ENCODE measurements around the gene TAX1BP1.

The TAX1BP1 gene

DNA sequence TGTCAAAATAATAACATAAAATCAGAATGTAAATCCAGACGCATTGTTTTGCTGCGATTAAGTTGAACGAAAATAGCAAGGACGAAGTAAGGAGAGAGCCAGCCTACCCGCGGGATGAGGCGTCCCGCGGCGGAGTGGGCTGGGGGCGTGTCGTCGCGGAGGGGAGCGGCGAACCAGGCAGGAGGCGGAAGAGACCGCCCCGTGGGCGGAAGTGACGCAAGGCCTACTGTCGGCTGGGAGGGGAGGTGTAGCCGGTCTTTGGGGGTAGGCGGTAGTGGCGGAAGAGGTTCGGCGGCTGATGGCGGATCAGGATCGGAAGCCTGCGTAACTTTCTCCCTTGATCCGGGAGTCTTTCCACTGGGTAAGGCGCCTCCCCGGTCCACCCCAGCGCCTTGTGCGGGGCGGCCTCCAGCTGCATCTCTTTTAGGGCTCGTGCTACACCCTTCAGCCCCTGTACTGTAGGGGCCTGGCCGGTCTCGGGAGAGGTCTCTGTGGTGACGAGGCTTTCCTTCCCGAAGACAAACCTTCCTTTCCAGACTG lies at the start of gene TAX1BP1:
Gene TAX1BP1 (plus strand): TSS at position 254 of the 540 bp plus-strand sequence. CDS start 8,363 bp downstream, outside the sequence.
- peak within 1 kb of the TSS; percentile 85 for H2AFZ ChIP-seq (ENCODE audit: low read length, unreplicated experiment)
- peak within 1 kb of the TSS; percentile 100 for H3K4me3 ChIP-seq (ENCODE audit: low read depth, low read length)
- H3K27ac ChIP-seq (ENCODE audit: low read depth, low read length), result peak within 1 kb of the TSS; percentile 86
- H3K79me2 ChIP-seq (ENCODE audit: control insufficient read depth, insufficient read depth, low read length, unreplicated experiment), result peaks cover 29% of the 10 kb centered on the region
- H3K4me1 ChIP-seq (ENCODE audit: control insufficient read depth, insufficient read depth, low read length, unreplicated experiment), result peaks cover 15% of the 10 kb centered on the region
- H3K27me3 ChIP-seq (ENCODE audit: insufficient read depth, low read length), result no peaks in the 10 kb centered on the region
- H3K36me3 ChIP-seq (ENCODE audit: insufficient read depth, low read length), result no peaks in the 10 kb centered on the region

DNA sequence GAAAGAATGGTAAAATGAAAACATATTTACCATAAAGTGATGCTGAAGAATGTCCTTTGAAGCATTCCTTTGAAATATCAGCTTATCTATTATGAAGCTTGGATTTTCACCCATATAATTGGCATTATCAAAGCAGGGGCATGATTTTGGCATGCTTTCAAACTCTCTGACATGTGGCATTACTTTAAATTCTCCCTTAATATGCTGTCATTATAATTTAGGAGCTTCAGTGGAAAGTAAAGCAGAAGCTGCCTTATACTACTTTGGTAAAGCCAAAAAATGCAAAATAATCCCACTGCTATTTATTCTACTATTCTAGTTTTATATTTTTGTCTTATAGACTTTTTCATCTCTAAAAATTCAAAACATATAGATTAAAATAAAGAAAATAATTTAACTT lies 49.3 kb upstream of the TAX1BP1 start:
- no peaks in the 10 kb centered on the region for H3K79me2 ChIP-seq (ENCODE audit: control insufficient read depth, insufficient read depth, low read length, unreplicated experiment)
- H2AFZ ChIP-seq (ENCODE audit: low read length, unreplicated experiment), result no peak overlapping the region
- H3K27ac ChIP-seq (ENCODE audit: low read depth, low read length), result no peak overlapping the region
- no peak overlapping the region for H3K4me3 ChIP-seq (ENCODE audit: low read depth, low read length)
- no peaks in the 10 kb centered on the region for H3K27me3 ChIP-seq (ENCODE audit: insufficient read depth, low read length)
- no peaks in the 10 kb centered on the region for H3K36me3 ChIP-seq (ENCODE audit: insufficient read depth, low read length)
- H3K4me1 ChIP-seq (ENCODE audit: control insufficient read depth, insufficient read depth, low read length, unreplicated experiment), result peaks cover 9% of the 10 kb centered on the region

DNA sequence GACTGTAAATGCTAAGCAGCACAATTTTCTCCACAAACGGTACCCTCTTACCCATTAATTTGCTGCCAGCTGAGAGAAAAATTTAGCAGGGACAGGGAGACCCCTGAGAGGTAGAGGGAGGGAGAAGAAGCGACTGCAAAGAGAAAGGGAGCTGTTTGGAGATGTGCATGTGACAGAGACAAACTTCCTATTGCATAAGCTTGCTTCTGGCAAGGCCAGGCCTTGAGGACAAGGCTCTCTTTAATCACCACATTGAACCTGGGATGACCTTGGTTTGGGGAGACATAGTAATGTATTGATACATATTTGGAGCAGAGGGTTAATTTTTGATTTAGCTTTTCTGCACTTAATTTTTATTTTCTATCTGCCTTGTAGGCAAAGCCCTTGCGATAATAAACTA lies 46.2 kb upstream of the TAX1BP1 start:
- H3K27me3 ChIP-seq (ENCODE audit: insufficient read depth, low read length), result no peaks in the 10 kb centered on the region
- H2AFZ ChIP-seq (ENCODE audit: low read length, unreplicated experiment), result no peak overlapping the region
- no peaks in the 10 kb centered on the region for H3K36me3 ChIP-seq (ENCODE audit: insufficient read depth, low read length)

DNA sequence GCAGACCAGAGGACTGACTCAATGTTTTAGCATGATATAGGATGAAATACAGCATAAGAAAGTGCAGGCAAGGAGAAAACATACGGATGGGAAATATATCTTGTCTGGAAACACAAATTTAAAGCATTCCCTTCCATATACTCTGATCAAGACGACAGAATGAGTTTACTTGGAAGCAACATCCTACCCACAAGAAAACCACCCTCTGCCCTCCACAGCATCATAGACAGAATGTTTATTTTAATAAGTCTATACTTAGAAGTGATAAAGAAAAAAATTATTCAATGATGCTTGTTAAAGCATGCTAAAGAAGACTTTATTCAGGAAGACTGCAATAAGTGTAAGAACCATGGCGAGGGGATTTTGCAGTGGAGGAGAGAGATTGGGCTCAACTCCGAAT lies 44.9 kb upstream of the TAX1BP1 start:
- Histone ChIP-seq H3K79me2 (ENCODE audit: control insufficient read depth, insufficient read depth, low read length, unreplicated experiment) (no peaks in the 10 kb centered on the region), H3K27ac (ENCODE audit: low read depth, low read length) (no peak overlapping the region), H3K36me3 (ENCODE audit: insufficient read depth, low read length) (no peaks in the 10 kb centered on the region), H3K4me1 (ENCODE audit: control insufficient read depth, insufficient read depth, low read length, unreplicated experiment) (peaks cover 9% of the 10 kb centered on the region), H3K27me3 (ENCODE audit: insufficient read depth, low read length) (no peaks in the 10 kb centered on the region), H2AFZ (ENCODE audit: low read length, unreplicated experiment) (no peak overlapping the region), H3K4me3 (ENCODE audit: low read depth, low read length) (no peak overlapping the region)

More for the DNA sequence above, 46.2 kb upstream of the TAX1BP1 start:
- Histone ChIP-seq H3K4me3 (ENCODE audit: low read depth, low read length) (no peak overlapping the region), H3K79me2 (ENCODE audit: control insufficient read depth, insufficient read depth, low read length, unreplicated experiment) (no peaks in the 10 kb centered on the region), H3K4me1 (ENCODE audit: control insufficient read depth, insufficient read depth, low read length, unreplicated experiment) (peaks cover 9% of the 10 kb centered on the region), H3K27ac (ENCODE audit: low read depth, low read length) (no peak overlapping the region)

DNA sequence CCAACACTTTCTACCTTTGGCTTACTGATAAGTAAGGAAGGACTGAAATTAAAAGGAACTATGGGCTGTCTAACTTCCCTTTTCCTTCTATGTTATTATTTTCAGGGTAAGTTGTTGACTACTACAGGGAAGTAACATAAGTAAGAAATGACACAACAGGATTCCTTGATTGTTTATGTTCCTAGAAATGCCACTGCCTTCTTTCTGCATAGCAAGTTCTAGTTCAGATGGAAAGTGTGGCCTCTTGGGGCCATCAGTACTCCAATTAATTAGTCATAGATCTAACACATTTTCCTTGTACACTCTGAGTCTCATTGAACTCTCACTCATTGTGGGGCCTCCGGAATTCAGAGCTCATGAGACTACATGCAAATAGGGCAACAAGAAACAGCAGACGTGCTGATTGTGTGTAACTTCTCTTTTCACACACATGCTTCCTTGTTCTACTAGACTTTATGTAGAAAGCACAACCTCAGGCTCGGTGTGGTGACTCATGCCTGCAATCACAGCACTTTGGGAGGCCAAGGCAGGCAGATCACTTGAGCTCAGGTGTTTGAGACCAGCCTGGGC lies 42.0 kb upstream of the TAX1BP1 start:
- Histone ChIP-seq H3K79me2 (ENCODE audit: control insufficient read depth, insufficient read depth, low read length, unreplicated experiment) (no peaks in the 10 kb centered on the region), H3K36me3 (ENCODE audit: insufficient read depth, low read length) (no peaks in the 10 kb centered on the region), H3K27me3 (ENCODE audit: insufficient read depth, low read length) (no peaks in the 10 kb centered on the region), H3K4me1 (ENCODE audit: control insufficient read depth, insufficient read depth, low read length, unreplicated experiment) (peaks cover 9% of the 10 kb centered on the region), H3K27ac (ENCODE audit: low read depth, low read length) (no peak overlapping the region), H3K4me3 (ENCODE audit: low read depth, low read length) (no peak overlapping the region), H2AFZ (ENCODE audit: low read length, unreplicated experiment) (no peak overlapping the region)

DNA sequence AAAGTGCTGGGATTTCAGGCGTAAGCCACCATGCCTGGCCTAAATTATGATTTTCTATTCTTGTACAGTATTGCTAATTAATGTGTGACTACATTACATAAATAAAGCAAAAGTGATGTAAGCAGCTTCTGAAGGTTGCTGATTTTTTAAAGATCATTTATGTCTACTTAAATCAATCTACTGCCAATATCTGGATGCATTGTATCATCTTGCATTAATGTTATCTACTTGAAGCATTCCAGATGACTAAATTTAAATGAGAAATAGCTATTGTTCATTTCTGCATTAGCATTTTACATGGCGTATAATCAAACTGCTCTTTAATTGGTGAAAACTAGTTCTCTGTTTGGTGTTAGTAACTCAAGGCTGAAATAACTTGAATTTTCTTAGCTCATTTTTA lies 40.2 kb upstream of the TAX1BP1 start:
- H3K79me2 ChIP-seq (ENCODE audit: control insufficient read depth, insufficient read depth, low read length, unreplicated experiment), result no peaks in the 10 kb centered on the region
- no peaks in the 10 kb centered on the region for H3K27me3 ChIP-seq (ENCODE audit: insufficient read depth, low read length)
- H3K4me1 ChIP-seq (ENCODE audit: control insufficient read depth, insufficient read depth, low read length, unreplicated experiment), result no peaks in the 10 kb centered on the region
- H3K4me3 ChIP-seq (ENCODE audit: low read depth, low read length), result no peak overlapping the region
- no peak overlapping the region for H2AFZ ChIP-seq (ENCODE audit: low read length, unreplicated experiment)
- H3K36me3 ChIP-seq (ENCODE audit: insufficient read depth, low read length), result no peaks in the 10 kb centered on the region
- H3K27ac ChIP-seq (ENCODE audit: low read depth, low read length), result no peak overlapping the region

DNA sequence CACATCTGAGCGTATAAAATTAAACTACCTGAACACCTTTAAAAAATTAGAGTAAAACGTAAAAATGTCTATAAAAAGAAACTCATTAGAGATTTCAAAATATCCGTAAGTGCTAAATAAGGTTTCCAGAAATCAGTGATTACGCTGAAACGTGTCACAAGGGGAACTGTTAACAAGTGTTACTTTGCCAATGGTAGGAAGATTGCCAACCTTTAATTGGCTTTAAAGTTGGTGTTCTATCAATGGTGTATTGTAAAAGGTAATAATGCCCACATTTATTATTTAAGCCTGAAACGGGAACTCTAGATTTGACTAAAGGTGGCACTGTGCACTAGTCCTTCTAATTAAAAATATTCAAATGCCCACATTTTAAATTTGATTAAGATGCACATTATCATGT lies 39.5 kb upstream of the TAX1BP1 start:
- Histone ChIP-seq H3K79me2 (ENCODE audit: control insufficient read depth, insufficient read depth, low read length, unreplicated experiment) (no peaks in the 10 kb centered on the region), H3K4me1 (ENCODE audit: control insufficient read depth, insufficient read depth, low read length, unreplicated experiment) (peaks cover 6% of the 10 kb centered on the region), H2AFZ (ENCODE audit: low read length, unreplicated experiment) (no peak overlapping the region), H3K36me3 (ENCODE audit: insufficient read depth, low read length) (no peaks in the 10 kb centered on the region), H3K4me3 (ENCODE audit: low read depth, low read length) (no peak overlapping the region), H3K27me3 (ENCODE audit: insufficient read depth, low read length) (no peaks in the 10 kb centered on the region), H3K27ac (ENCODE audit: low read depth, low read length) (no peak overlapping the region)

DNA sequence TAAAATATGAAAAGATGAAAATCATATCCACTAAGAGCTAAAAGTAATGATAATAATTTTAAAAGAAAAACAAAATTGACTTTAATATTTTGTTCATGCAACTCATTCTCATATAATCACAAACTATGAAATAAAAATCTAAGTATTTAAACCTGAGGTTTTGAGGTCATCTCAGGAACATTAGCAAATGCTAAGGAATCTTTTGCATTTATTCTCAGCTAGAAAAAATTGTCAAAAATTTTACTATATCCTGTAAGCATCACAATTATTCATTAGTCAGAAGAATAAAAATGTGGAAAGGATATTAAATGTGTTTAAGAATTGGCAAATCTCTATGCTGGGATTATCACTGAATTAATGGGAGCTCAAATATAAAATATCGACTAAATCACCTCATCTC lies 36.8 kb upstream of the TAX1BP1 start:
- no peak overlapping the region for H2AFZ ChIP-seq (ENCODE audit: low read length, unreplicated experiment)
- H3K27ac ChIP-seq (ENCODE audit: low read depth, low read length), result no peak overlapping the region
- H3K27me3 ChIP-seq (ENCODE audit: insufficient read depth, low read length), result no peaks in the 10 kb centered on the region
- peaks cover 6% of the 10 kb centered on the region for H3K4me1 ChIP-seq (ENCODE audit: control insufficient read depth, insufficient read depth, low read length, unreplicated experiment)
- no peak overlapping the region for H3K4me3 ChIP-seq (ENCODE audit: low read depth, low read length)
- H3K36me3 ChIP-seq (ENCODE audit: insufficient read depth, low read length), result no peaks in the 10 kb centered on the region
- no peaks in the 10 kb centered on the region for H3K79me2 ChIP-seq (ENCODE audit: control insufficient read depth, insufficient read depth, low read length, unreplicated experiment)

DNA sequence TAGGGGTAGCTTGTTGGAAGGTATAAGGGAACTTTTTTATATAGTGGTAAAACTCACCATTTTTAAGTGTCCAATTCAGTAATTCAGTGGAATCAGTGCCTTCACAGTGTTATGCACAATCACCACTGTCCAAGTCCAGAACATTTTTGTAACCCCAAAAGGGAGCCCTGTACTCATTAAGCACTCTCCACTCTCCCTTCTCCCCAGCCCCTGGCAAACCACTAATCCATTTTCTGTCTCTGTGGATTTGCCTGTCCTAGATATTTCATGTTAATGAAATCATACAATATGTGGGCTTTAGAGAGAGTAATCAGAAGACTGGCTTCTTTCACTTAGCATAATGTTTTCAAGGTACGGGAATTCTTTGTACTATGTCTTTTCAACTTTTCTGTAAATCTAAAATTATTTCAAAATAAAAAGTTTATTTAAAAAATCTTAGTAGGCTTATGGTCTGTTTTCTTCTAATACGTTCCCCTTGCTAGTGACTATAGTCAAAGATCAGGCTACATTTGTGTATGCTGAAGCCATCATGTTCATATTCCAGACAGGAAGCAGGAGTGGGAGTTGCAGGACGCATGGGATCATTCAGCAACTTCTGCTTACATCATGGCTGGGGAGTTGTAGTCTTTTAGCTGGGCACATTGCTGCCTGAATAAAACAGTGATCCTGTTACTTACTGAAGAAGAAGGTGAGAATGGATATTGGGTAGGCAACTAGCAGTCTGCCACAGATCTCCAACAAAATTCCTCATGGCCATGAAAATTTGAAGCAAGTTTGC lies 35.4 kb upstream of the TAX1BP1 start:
- peaks cover 16% of the 10 kb centered on the region for H3K4me1 ChIP-seq (ENCODE audit: control insufficient read depth, insufficient read depth, low read length, unreplicated experiment)
- no peaks in the 10 kb centered on the region for H3K27me3 ChIP-seq (ENCODE audit: insufficient read depth, low read length)
- H2AFZ ChIP-seq (ENCODE audit: low read length, unreplicated experiment), result no peak overlapping the region
- H3K4me3 ChIP-seq (ENCODE audit: low read depth, low read length), result no peak overlapping the region
- H3K79me2 ChIP-seq (ENCODE audit: control insufficient read depth, insufficient read depth, low read length, unreplicated experiment), result no peaks in the 10 kb centered on the region
- H3K36me3 ChIP-seq (ENCODE audit: insufficient read depth, low read length), result no peaks in the 10 kb centered on the region
- no peak overlapping the region for H3K27ac ChIP-seq (ENCODE audit: low read depth, low read length)

DNA sequence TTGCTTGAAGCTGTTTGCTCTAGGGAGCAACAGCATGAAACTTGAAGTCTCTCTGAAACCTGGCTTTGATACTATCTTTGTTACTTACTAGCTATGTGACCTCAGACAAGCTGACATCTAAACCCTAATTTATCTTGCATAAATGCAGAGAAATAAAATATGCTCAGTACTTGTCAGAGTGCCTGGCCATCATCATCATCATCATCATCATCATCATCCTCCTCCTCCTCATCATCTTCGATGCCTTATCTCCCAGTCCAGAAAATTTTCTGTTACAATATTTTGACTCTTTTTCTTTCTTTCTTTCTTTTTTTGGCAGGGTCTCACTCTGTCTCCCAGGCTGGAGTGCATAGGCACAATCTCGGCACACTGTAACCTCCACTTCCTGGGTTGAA lies 34.8 kb upstream of the TAX1BP1 start:
- no peak overlapping the region for H2AFZ ChIP-seq (ENCODE audit: low read length, unreplicated experiment)
- H3K4me1 ChIP-seq (ENCODE audit: control insufficient read depth, insufficient read depth, low read length, unreplicated experiment), result peaks cover 22% of the 10 kb centered on the region
- no peaks in the 10 kb centered on the region for H3K79me2 ChIP-seq (ENCODE audit: control insufficient read depth, insufficient read depth, low read length, unreplicated experiment)
- H3K27me3 ChIP-seq (ENCODE audit: insufficient read depth, low read length), result no peaks in the 10 kb centered on the region
- no peaks in the 10 kb centered on the region for H3K36me3 ChIP-seq (ENCODE audit: insufficient read depth, low read length)
- H3K27ac ChIP-seq (ENCODE audit: low read depth, low read length), result no peak overlapping the region
- H3K4me3 ChIP-seq (ENCODE audit: low read depth, low read length), result no peak overlapping the region

DNA sequence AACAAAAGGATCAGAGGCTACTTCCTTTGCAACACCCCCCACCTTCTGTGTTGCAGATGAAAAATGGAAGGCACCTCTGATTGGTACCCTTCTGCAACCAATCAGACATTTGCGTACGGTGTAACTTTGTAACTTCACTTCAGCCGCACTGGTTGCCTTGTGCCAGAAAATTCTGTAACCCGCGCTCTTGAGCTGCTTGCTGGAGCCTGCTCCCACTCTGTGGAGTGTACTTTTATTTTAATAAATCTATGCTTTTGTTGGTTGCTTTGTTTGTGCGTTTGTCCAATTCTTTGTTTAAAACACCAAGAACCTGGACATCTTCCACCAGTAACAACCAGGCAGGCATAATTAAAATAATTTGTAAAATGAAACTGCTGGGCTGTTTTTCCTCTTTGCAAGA lies 31.5 kb upstream of the TAX1BP1 start:
- H3K27ac ChIP-seq (ENCODE audit: low read depth, low read length), result no peak overlapping the region
- no peaks in the 10 kb centered on the region for H3K36me3 ChIP-seq (ENCODE audit: insufficient read depth, low read length)
- no peaks in the 10 kb centered on the region for H3K27me3 ChIP-seq (ENCODE audit: insufficient read depth, low read length)
- peaks cover 22% of the 10 kb centered on the region for H3K4me1 ChIP-seq (ENCODE audit: control insufficient read depth, insufficient read depth, low read length, unreplicated experiment)
- no peak overlapping the region for H2AFZ ChIP-seq (ENCODE audit: low read length, unreplicated experiment)
- no peaks in the 10 kb centered on the region for H3K79me2 ChIP-seq (ENCODE audit: control insufficient read depth, insufficient read depth, low read length, unreplicated experiment)
- H3K4me3 ChIP-seq (ENCODE audit: low read depth, low read length), result no peak overlapping the region
